Stomach smooth muscle (tissue), 2 donors: Measurements from ENCODE around the gene RPS19BP1.

Experiments used
- H3K27ac ChIP-seq: one replicate; pipeline ENCODE4 v1.7.0; 2013; ENCODE audit warnings: mild to moderate bottlenecking, low read length, inconsistent platforms
- H3K27me3 ChIP-seq, 2 donors: one replicate each; pipeline ENCODE4 v1.7.0; 2013; ENCODE audit warnings: low read length in 2 of 2; ENCODE audit not compliant: insufficient read depth in 2 of 2, control insufficient read depth in 1 of 2
- H3K36me3 ChIP-seq, 2 donors: one replicate each; pipeline ENCODE4 v1.7.0; 2013; ENCODE audit warnings: low read length in 2 of 2; ENCODE audit not compliant: control insufficient read depth in 2 of 2, insufficient read depth in 2 of 2
- H3K4me1 ChIP-seq: one replicate; pipeline ENCODE4 v1.7.0; 2013; ENCODE audit warnings: low read length; ENCODE audit not compliant: control insufficient read depth, insufficient read depth
- H3K4me3 ChIP-seq, 2 donors: one replicate each; pipeline ENCODE4 v1.7.0; 2013; ENCODE audit warnings: low read length in 2 of 2
- H3K9ac ChIP-seq, 2 donors: one replicate each; pipeline ENCODE4 v1.7.0; 2013; ENCODE audit warnings: low read length in 2 of 2, mild to moderate bottlenecking in 1 of 2
- H3K9me3 ChIP-seq, 2 donors: one replicate each; pipeline ENCODE4 v1.7.0; 2013; ENCODE audit warnings: low read length in 2 of 2; ENCODE audit not compliant: control insufficient read depth in 2 of 2
- donor health status: healthy.
- donor health status: Pancreatic carcinoma.

RPS19BP1 gene

DNA sequence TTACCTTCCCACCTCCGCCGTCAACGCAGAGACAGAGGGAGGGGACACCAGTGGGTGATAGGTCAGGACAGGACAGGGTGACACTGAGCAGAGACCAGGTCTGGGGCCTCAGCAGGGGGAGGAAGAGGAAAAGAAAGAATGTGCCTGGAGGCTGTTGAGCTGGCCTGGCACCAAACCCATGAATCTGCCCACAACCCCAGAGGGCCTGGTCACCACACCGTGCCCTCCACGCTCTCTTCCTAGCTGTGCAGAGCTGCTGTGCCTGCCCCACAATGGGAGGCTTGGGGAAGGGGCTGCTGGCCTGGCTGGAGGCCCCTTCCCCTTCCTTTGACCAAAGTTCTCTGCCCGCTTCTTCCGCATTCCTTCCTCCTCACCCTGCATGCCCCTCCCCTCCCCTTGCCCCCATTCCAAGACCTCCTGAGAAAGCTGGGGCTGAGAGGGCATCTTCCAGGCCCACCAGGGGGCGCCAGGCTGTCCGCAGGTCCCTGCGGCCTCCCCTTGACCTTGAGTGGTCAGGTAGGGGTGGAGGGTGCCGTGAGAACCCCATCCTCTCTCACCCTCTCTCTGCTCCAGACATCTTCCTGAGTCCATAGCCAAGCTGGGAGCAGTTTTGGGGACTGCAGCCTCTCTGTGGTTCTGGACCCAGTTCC lies 27.0 kb upstream of the RPS19BP1 start:
- H3K9ac ChIP-seq, result no peak overlapping the region
- no peak overlapping the region for H3K27ac ChIP-seq
- H3K9me3 ChIP-seq, result no peaks in the 10 kb centered on the region
- no peaks in the 10 kb centered on the region for H3K36me3 ChIP-seq
- peaks cover 45 to 63% of the 10 kb centered on the region in 2 donors for H3K27me3 ChIP-seq
- no peak overlapping the region for H3K4me3 ChIP-seq
- peaks cover 10% of the 10 kb centered on the region for H3K4me1 ChIP-seq

DNA sequence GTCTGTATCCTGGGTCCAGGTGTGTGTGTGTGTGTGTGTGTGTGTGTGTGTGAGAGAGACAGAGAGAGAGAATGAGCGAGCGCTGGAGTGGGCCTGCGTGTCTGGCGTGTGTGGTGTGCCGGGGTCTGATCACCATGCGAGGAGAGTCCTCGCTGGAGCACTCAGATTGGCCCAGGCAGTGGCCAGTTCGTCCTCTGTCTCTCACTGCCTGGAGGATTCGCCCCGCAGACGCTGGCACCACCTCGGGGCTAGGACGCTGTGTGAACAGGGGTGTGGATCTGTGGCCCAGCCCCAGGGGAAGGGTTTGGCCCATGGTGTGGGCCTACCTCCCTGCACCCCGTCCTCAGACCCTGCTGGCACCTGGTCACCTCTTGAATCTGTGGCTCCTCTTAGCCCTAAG lies 26.4 kb upstream of the RPS19BP1 start:
- no peaks in the 10 kb centered on the region for H3K36me3 ChIP-seq
- H3K9ac ChIP-seq, result no peak overlapping the region
- no peak overlapping the region for H3K4me3 ChIP-seq
- H3K9me3 ChIP-seq, result no peaks in the 10 kb centered on the region
- peaks cover 45 to 62% of the 10 kb centered on the region in 2 donors for H3K27me3 ChIP-seq
- H3K27ac ChIP-seq, result no peak overlapping the region
- H3K4me1 ChIP-seq, result peaks cover 10% of the 10 kb centered on the region

DNA sequence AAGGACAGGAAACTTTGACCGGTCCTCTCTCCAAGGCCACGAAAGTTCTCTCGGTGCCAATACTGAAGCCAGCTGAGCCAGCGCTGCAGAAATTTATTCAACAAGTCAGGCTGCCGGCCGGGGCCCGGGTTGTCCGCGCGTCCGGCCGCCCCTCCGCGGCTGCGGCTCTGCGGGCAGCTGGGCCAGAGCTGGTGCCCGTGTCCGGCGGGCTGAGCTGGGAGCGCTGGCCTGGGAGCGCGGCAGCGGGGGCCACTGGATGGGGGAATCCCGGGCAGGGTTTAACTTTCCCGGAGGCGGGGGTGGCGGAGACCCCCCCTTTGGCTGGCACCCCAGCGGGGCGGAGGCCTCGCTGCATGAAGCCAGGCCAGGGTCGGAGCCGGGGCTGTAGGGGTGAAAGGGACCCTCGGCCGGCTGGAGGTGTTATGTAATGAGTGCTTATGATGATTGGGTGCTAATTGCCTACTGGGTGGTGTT lies 25.7 kb upstream of the RPS19BP1 start:
- H3K4me1 ChIP-seq, result peaks cover 10% of the 10 kb centered on the region
- peaks cover 41 to 57% of the 10 kb centered on the region in 2 donors for H3K27me3 ChIP-seq
- no peak overlapping the region for H3K27ac ChIP-seq
- H3K36me3 ChIP-seq, result no peaks in the 10 kb centered on the region
- H3K9me3 ChIP-seq, result no peaks in the 10 kb centered on the region
- H3K4me3 ChIP-seq, result peak overlapping the region in 1 of 2 donors; percentile 22
- no peak overlapping the region for H3K9ac ChIP-seq

DNA sequence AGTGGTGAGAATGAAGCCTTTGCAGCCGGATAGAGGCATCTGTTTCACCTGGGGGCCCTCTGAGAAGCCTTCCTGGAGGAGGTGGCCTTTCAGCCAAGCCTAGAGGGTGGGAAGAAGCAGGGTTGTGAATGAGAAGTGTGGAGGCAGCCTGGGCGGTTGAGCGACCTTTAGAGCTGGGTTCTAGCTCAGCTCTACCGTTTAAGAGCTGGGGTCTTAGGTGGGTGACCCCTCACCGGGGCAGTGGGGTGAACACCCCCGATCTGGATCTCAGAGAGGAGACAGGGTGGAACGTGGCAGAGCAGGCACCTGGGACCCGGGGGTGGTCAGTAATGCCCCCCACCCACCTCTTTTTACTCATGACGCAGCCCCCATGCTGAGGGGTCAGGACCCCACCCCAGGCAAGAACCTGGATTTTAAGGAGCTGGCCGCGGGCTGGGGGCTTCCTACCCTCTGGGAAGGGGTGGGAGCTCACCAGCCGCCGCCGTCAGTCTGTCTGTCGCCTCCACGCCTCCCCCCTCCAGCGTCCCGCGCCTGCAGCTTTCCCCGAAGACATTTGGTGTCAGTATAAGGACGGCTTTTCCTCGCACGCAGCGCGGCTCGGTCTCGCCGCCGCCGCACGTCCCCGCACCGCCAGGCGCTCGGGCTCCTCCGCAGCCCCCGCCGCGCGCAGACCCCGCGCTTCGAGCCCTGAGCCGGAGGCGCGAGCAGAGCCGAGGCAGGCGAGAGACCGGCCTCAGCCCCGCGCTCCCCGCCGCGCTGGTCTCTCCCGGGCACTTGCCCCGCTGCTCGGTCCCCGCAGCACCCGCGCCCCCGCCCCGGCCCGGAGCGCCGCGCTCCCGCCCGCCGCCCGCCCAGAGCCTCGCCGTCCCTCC lies 24.7 kb upstream of the RPS19BP1 start:
- H3K9me3 ChIP-seq, result no peaks in the 10 kb centered on the region
- H3K4me3 ChIP-seq, result peak overlapping the region in 1 of 2 donors; percentile 49

DNA sequence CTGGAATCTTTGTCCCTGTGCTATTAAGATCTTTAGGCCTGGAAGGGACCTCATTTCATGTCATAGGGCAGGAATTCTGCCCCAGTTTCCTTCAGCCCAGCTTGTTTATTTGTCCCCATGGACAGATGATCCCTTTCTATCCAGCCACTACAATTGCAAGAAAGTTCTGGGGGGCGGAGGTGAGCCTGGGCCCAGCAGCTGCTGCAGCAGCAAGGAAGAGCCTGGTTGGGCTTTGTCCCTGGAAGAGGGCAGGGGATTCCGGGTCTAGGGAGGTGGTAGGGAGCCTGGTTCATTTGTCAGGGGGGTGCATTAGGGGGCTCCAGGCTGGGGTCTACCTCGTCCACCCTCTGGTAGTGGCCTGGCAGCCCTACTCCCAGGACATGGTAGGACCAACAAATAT lies 21.6 kb upstream of the RPS19BP1 start:
- H3K27me3 ChIP-seq, result peaks cover 36 to 38% of the 10 kb centered on the region in 2 donors

More for the DNA sequence above, 24.7 kb upstream of the RPS19BP1 start:
- peaks cover 10% of the 10 kb centered on the region for H3K4me1 ChIP-seq
- peaks cover 46 to 51% of the 10 kb centered on the region in 2 donors for H3K27me3 ChIP-seq
- H3K27ac ChIP-seq, result no peak overlapping the region
- H3K36me3 ChIP-seq, result no peaks in the 10 kb centered on the region
- H3K9ac ChIP-seq, result no peak overlapping the region

DNA sequence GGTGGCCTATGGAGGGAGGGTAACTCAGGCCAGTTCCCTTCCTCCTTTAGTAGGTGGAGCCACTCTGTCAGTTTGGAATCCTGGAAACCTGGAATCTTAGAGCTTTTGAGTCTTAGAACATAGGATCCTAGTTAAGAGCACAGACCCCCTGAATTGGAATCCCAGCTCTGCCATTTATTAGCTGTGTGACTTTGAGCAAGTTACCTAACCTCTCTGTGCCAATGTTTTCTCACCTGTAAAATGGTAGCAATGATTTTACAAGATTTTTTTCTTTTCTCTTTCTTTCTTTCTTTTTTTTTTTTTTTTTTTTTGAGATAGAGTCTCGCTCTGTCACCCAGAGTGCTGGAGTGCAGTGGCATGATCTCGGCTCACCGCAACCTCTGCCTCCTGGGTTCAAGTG lies 20.9 kb upstream of the RPS19BP1 start:
- Histone ChIP-seq H3K9ac (no peak overlapping the region), H3K4me1 (peaks cover 9% of the 10 kb centered on the region), H3K27me3 (peaks cover 29 to 31% of the 10 kb centered on the region in 2 donors), H3K4me3 (no peak overlapping the region), H3K9me3 (no peaks in the 10 kb centered on the region), H3K36me3 (no peaks in the 10 kb centered on the region), H3K27ac (no peak overlapping the region)

More for the DNA sequence above, 21.6 kb upstream of the RPS19BP1 start:
- Histone ChIP-seq H3K4me3 (no peak overlapping the region), H3K4me1 (peaks cover 10% of the 10 kb centered on the region), H3K36me3 (no peaks in the 10 kb centered on the region), H3K27ac (no peak overlapping the region), H3K9me3 (no peaks in the 10 kb centered on the region), H3K9ac (no peak overlapping the region)

DNA sequence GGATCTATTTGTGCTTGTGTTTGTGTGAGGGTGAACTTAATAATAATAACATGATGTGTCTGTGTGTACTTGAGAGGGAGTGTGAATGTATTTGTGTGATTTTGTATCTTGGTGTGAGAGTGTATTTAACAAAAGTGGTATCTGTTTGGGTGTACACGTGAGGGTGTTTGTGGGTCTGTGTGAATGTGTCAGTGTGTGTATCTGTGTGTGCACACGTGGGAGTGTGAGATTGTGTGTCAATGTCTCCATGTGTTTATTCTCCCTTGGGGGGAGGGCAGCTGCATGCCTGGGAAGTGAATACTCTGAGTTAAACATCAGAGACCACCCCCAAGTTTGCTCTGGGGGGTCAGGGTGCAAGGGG lies 15.0 kb upstream of the RPS19BP1 start:
- no peak overlapping the region for H3K27ac ChIP-seq
- no peak overlapping the region for H3K4me3 ChIP-seq
- H3K27me3 ChIP-seq, result peaks cover 7 to 21% of the 10 kb centered on the region in 2 donors
- H3K9ac ChIP-seq, result no peak overlapping the region
- H3K36me3 ChIP-seq, result no peaks in the 10 kb centered on the region
- H3K4me1 ChIP-seq, result peaks cover 11% of the 10 kb centered on the region
- no peaks in the 10 kb centered on the region for H3K9me3 ChIP-seq

DNA sequence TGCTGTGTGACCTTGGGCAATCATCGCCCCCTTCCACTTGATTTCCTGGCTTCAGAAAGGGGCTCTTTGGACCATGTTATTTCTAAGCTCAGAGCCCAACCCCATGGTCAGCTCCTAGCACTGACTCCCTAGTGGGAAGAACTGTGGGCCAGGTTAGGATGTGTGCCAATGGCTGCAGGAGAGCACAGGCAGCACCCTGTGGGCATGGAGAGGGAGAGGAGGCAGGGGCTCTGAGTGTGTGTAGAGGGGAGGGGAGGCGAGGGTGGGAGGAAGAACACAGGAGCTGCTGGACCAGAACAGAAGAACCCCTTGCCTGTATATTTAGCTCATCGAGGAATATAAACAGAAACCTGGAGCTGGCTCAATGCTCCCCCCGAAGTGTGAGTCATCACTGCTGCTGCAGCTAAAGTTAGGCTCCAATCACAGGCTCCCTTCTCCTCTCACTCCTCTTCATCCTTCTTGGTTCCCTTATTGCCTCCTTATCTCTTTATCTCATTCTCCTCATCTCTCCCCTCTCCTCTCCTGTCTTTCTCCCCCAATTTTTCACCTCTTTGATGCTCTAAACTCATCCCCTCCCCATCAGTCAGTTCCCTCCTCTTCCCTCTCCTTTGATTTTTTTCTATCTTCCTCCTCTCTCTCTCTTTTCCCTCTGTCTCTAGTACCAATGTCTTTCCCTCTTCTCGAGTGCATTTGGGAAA lies 14.5 kb upstream of the RPS19BP1 start:
- Histone ChIP-seq H3K27ac (no peak overlapping the region), H3K4me3 (no peak overlapping the region), H3K9me3 (no peaks in the 10 kb centered on the region), H3K36me3 (no peaks in the 10 kb centered on the region), H3K4me1 (peaks cover 11% of the 10 kb centered on the region), H3K9ac (no peak overlapping the region), H3K27me3 (peaks cover 7 to 20% of the 10 kb centered on the region in 2 donors)

DNA sequence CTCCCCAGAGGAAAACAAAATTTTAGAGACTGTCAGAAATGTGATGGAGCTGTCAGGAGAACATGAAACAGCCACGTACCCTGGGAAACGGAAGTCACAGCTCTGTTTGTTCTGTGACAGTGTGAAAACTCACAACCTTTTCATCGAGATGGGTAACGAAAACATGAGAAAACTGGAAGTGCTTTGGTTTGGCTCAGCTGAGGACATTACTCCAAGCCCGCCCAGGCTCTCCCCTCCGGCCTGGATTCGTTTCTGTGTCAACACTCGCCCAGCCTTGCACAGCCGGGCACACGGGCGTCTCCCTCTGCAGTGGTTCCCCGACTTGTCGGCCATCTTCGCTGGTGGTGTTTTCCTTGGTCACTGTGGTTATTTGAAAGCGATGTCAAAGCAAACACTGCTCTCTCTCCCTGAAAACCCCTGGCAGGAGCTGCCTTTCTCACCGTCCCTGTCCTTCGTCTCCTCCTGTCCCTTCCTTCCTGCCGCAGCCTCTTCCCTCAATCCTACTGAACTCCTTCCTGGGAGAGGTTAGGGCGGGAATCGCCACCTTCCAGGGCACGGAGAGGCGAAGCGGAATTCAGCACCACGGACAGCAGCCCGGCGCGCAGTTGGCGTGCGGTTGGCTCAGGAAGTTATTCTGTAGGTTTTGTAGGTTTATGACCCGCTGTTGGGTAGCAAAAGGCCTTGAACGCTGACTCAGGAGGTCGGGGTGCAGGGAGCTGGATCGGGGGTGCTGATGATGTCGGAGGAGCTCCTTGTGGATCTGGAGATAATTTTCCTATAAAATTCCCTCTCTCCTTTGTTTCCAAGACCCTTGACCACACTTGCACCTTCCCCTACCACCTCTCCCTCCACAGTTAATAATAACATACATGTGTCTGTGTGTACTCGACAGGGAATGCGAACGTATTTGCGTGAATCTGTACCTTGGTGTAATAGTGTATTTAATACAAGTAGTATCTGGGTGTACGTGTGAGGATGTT lies 13.1 kb upstream of the RPS19BP1 start:
- H3K4me1 ChIP-seq, result peaks cover 11% of the 10 kb centered on the region
- no peak overlapping the region for H3K4me3 ChIP-seq
- H3K27me3 ChIP-seq, result peaks cover 7 to 17% of the 10 kb centered on the region in 2 donors
- H3K9ac ChIP-seq, result no peak overlapping the region
- no peak overlapping the region for H3K27ac ChIP-seq
- H3K9me3 ChIP-seq, result no peaks in the 10 kb centered on the region
- H3K36me3 ChIP-seq, result no peaks in the 10 kb centered on the region

DNA sequence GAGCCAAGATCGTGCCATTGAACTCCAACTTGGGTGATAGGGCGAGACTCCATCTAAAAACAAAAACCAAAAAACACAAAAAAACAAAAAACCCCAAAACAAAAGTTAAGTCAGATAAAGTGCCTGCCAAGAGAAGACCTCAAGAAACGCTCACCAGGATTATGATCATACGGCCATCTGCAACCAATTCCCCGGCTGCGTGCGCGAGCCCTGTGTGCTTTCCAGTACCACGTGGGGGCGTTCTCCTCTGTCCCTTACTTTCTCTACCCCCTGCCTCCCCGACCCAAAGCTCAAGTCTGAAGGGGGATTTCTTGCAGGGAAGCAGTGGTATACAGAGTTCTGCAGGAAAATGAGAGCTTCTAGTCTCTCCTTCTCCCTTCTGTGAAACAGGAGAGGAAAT lies 10.5 kb upstream of the RPS19BP1 start:
- H3K9ac ChIP-seq, result no peak overlapping the region
- H3K4me3 ChIP-seq, result no peak overlapping the region
- H3K36me3 ChIP-seq, result no peaks in the 10 kb centered on the region
- H3K4me1 ChIP-seq, result peaks cover 11% of the 10 kb centered on the region
- peaks cover 7 to 15% of the 10 kb centered on the region in 2 donors for H3K27me3 ChIP-seq
- H3K9me3 ChIP-seq, result no peaks in the 10 kb centered on the region
- H3K27ac ChIP-seq, result no peak overlapping the region
